Dendritic cell treated with granulocyte-macrophage colony-stimulating factor and Interleukin-4, amounts not matched to agents 40 ng/mL and 50 ng/mL, for 4 days (primary cell): Measurements from ENCODE around the gene NHP2.

Experiments used
- H3K27ac Mint-ChIP-seq: one replicate; pipeline ENCODE4 v1.8.0; 2022; ENCODE audit warnings: mild to moderate bottlenecking, mixed read lengths
- H3K27me3 Mint-ChIP-seq: one replicate; pipeline ENCODE4 v1.8.0; 2022; ENCODE audit warnings: mild to moderate bottlenecking, mixed read lengths
- H3K36me3 Mint-ChIP-seq: one replicate; pipeline ENCODE4 v1.8.0; 2022; ENCODE audit warnings: low read depth, mixed read lengths
- H3K4me1 Mint-ChIP-seq: one replicate; pipeline ENCODE4 v1.8.0; 2022; ENCODE audit warnings: low read depth, mixed read lengths
- H3K4me3 Mint-ChIP-seq: one replicate; pipeline ENCODE4 v1.8.0; 2022; ENCODE audit warnings: mild to moderate bottlenecking, moderate library complexity, mixed read lengths
- H3K9me3 Mint-ChIP-seq: one replicate; pipeline ENCODE4 v1.8.0; 2022; ENCODE audit warnings: mixed read lengths
- intact Hi-C: fragments of 100-400 bp; cut with micrococcal nuclease; formaldehyde crosslinking; loops from one replicate; pipeline ENCODE4 v1.15.0; 2022

NHP2 gene

GRCh38 chr5:178155065-178155464 lies 1.4 kb upstream of the NHP2 start:
- Mint-ChIP-seq H3K9me3 (no peaks in the 10 kb centered on the region), H3K36me3 (peaks cover 25% of the 10 kb centered on the region), H3K27me3 (peaks cover 3% of the 10 kb centered on the region), H3K4me1 (peaks cover 29% of the 10 kb centered on the region), H3K27ac (no peak overlapping the region), H3K4me3 (no peak overlapping the region)
- intact Hi-C loops: loop anchor here (2.0 kb wide), 1 partner anchor 50 kb away; the partner anchor contains the start of gene HNRNPAB

GRCh38 chr5:178152491-178153444 lies 917 bp downstream of the NHP2 start:
- peaks cover 48% of the 10 kb centered on the region for H3K36me3 Mint-ChIP-seq
- peaks cover 26% of the 10 kb centered on the region for H3K4me1 Mint-ChIP-seq
- intact Hi-C loops: no loop called here

GRCh38 chr5:178150977-178151734 lies 2.5 kb downstream of the NHP2 start:
- no peaks in the 10 kb centered on the region for H3K27me3 Mint-ChIP-seq
- no peak overlapping the region for H3K4me3 Mint-ChIP-seq
- intact Hi-C loops: no loop called here
- H3K4me1 Mint-ChIP-seq: peaks cover 26% of the 10 kb centered on the region
- no peak overlapping the region for H3K27ac Mint-ChIP-seq
- H3K9me3 Mint-ChIP-seq: no peaks in the 10 kb centered on the region
- H3K36me3 Mint-ChIP-seq: peaks cover 64% of the 10 kb centered on the region

More at GRCh38 chr5:178152491-178153444, 917 bp downstream of the NHP2 start:
- Mint-ChIP-seq H3K27me3 (no peaks in the 10 kb centered on the region), H3K4me3 (peak overlapping the region; percentile 92), H3K9me3 (no peaks in the 10 kb centered on the region), H3K27ac (peak overlapping the region; percentile 90)

- H3K27me3 Mint-ChIP-seq: no peaks in the 10 kb centered on the region
- peaks cover 24% of the 10 kb centered on the region for H3K4me1 Mint-ChIP-seq
- H3K36me3 Mint-ChIP-seq: peaks cover 82% of the 10 kb centered on the region
- H3K9me3 Mint-ChIP-seq: no peaks in the 10 kb centered on the region
- intact Hi-C loops: no loop called here
- no peak overlapping the region for H3K4me3 Mint-ChIP-seq
- no peak overlapping the region for H3K27ac Mint-ChIP-seq
Observed at GRCh38 chr5:178149199-178149932, 4.3 kb downstream of the NHP2 start.

GRCh38 chr5:178147406-178147805 lies 6.3 kb downstream of the NHP2 start:
- Mint-ChIP-seq H3K4me3 (no peak overlapping the region), H3K27ac (no peak overlapping the region), H3K9me3 (no peaks in the 10 kb centered on the region), H3K4me1 (peaks cover 12% of the 10 kb centered on the region), H3K36me3 (peaks cover 96% of the 10 kb centered on the region), H3K27me3 (no peaks in the 10 kb centered on the region)
- intact Hi-C loops: no loop called here

- H3K27me3 Mint-ChIP-seq: no peaks in the 10 kb centered on the region
- no peaks in the 10 kb centered on the region for H3K9me3 Mint-ChIP-seq
- H3K4me3 Mint-ChIP-seq: no peak overlapping the region
- H3K4me1 Mint-ChIP-seq: peaks cover 4% of the 10 kb centered on the region
- H3K27ac Mint-ChIP-seq: no peak overlapping the region
- peaks cover 100% of the 10 kb centered on the region for H3K36me3 Mint-ChIP-seq
- intact Hi-C loops: loop anchor here (1.0 kb wide), 1 partner anchor 70 kb away; no protein-coding TSS in a partner anchor
Observed at GRCh38 chr5:178145965-178146820, 7.5 kb downstream of the NHP2 start.

GRCh38 chr5:178143901-178144300 lies 9.8 kb downstream of the NHP2 start:
- Mint-ChIP-seq H3K4me3 (no peak overlapping the region), H3K27ac (no peak overlapping the region), H3K9me3 (no peaks in the 10 kb centered on the region), H3K36me3 (peaks cover 100% of the 10 kb centered on the region), H3K27me3 (no peaks in the 10 kb centered on the region), H3K4me1 (no peaks in the 10 kb centered on the region)
- intact Hi-C loops: no loop called here

GRCh38 chr5:178143246-178143645 lies 10.4 kb downstream of the NHP2 start:
- H3K9me3 Mint-ChIP-seq: no peaks in the 10 kb centered on the region
- intact Hi-C loops: no loop called here
- H3K4me1 Mint-ChIP-seq: no peaks in the 10 kb centered on the region
- no peak overlapping the region for H3K27ac Mint-ChIP-seq
- H3K36me3 Mint-ChIP-seq: peaks cover 100% of the 10 kb centered on the region
- H3K4me3 Mint-ChIP-seq: no peak overlapping the region
- no peaks in the 10 kb centered on the region for H3K27me3 Mint-ChIP-seq

GRCh38 chr5:178142642-178143041 lies 11.0 kb downstream of the NHP2 start:
- Mint-ChIP-seq H3K4me3 (no peak overlapping the region), H3K27me3 (no peaks in the 10 kb centered on the region), H3K36me3 (peaks cover 100% of the 10 kb centered on the region), H3K4me1 (no peaks in the 10 kb centered on the region), H3K9me3 (no peaks in the 10 kb centered on the region), H3K27ac (no peak overlapping the region)
- intact Hi-C loops: no loop called here

- Mint-ChIP-seq H3K4me3 (no peak overlapping the region), H3K36me3 (peaks cover 96% of the 10 kb centered on the region), H3K9me3 (no peaks in the 10 kb centered on the region), H3K27ac (no peak overlapping the region), H3K27me3 (no peaks in the 10 kb centered on the region), H3K4me1 (no peaks in the 10 kb centered on the region)
- intact Hi-C loops: no loop called here
Observed at GRCh38 chr5:178141550-178141949, 12.1 kb downstream of the NHP2 start.

- peaks cover 95% of the 10 kb centered on the region for H3K36me3 Mint-ChIP-seq
- H3K27me3 Mint-ChIP-seq: no peaks in the 10 kb centered on the region
- no peak overlapping the region for H3K4me3 Mint-ChIP-seq
- intact Hi-C loops: no loop called here
- H3K27ac Mint-ChIP-seq: no peak overlapping the region
- no peaks in the 10 kb centered on the region for H3K9me3 Mint-ChIP-seq
- no peaks in the 10 kb centered on the region for H3K4me1 Mint-ChIP-seq
Observed at GRCh38 chr5:178137991-178138390, 15.7 kb downstream of the NHP2 start.

- Mint-ChIP-seq H3K9me3 (no peaks in the 10 kb centered on the region), H3K4me1 (peaks cover 5% of the 10 kb centered on the region), H3K27ac (no peak overlapping the region), H3K36me3 (peaks cover 86% of the 10 kb centered on the region), H3K4me3 (no peak overlapping the region), H3K27me3 (no peaks in the 10 kb centered on the region)
- intact Hi-C loops: no loop called here
Observed at GRCh38 chr5:178136990-178137389, 16.7 kb downstream of the NHP2 start.

GRCh38 chr5:178131446-178131996 lies 22.2 kb downstream of the NHP2 start:
- peak overlapping the region; percentile 66 for H3K27ac Mint-ChIP-seq
- peaks cover 36% of the 10 kb centered on the region for H3K36me3 Mint-ChIP-seq
- H3K27me3 Mint-ChIP-seq: peaks cover 8% of the 10 kb centered on the region
- H3K9me3 Mint-ChIP-seq: no peaks in the 10 kb centered on the region
- H3K4me1 Mint-ChIP-seq: peaks cover 14% of the 10 kb centered on the region
- intact Hi-C loops: no loop called here
- H3K4me3 Mint-ChIP-seq: peak overlapping the region; percentile 87
